Measurements from ENCODE around the gene YEATS4. TPM values are rescaled to one million over a fixed set of nuclear protein-coding genes. Genes with fewer than 3 reads are reported as not detected.

The YEATS4 gene
- total and polyA plus RNA-seq, 9 of the 15 experiments (the other 6 are each of a cell fraction or from before 2014, with no cell fraction given): 25.9 to 92.2 (median 49.2) TPM

- TF ChIP-seq RFX5 (IDR thresholded peaks at IDR 0.05; ENCODE audit: low read depth, low read length): no peak
- TF ChIP-seq RCOR1 (IDR thresholded peaks at IDR 0.05; ENCODE audit: borderline replicate concordance in 1 of 2, low read depth in 2 of 2, low read length in 2 of 2): no peak
These were observed 60.2 kb downstream of the YEATS4 start (continued) for GRCh38 chr12:69419701-69420100.

- ChIA-PET POLR2A (interaction anchor here (2.1 kb wide), 1 partner anchor 11 kb away, joined by 6 read pairs; no protein-coding TSS in a partner anchor), CTCF (ENCODE audit: low intra/inter-chr PET ratio) (no interaction called here)
- H3K79me2 ChIP-seq (ENCODE audit: control insufficient read depth, insufficient read depth, low read length): no peaks in the 10 kb centered on the region
- H3K4me2 ChIP-seq (ENCODE audit: insufficient read depth, low read length): no peak overlapping the region
- no peak for DNase-seq (ENCODE audit: extremely low read depth in 1 of 4, low spot score in 3 of 4)
- H4K20me1 ChIP-seq (replicated peaks; ENCODE audit: control insufficient read depth, insufficient read depth, low read length): no peaks in the 10 kb centered on the region
- no TSS peak for BruUV-seq (replicated peaks)
- WGBS (ENCODE audit: insufficient coverage, low coverage, missing lambda C conversion rate): 51% methylated on average over 3 of the region's 3 CpGs
- no peaks in the 10 kb centered on the region for H3K27me3 ChIP-seq (ENCODE audit: control insufficient read depth in 2 of 2, insufficient read depth in 2 of 2, low read length in 2 of 2)
- H2AFZ ChIP-seq (ENCODE audit: low read depth, low read length): no peak overlapping the region
- H3K9me3 ChIP-seq (replicated peaks; ENCODE audit: control insufficient read depth, insufficient read depth, low read depth, low read length): no peaks in the 10 kb centered on the region
- in situ Hi-C loops (cut with MboI) (no loop called here), intact Hi-C loops (cut with micrococcal nuclease) (no loop called here)
- no peak for FAIRE-seq
- peaks cover 0 to 6% of the 10 kb centered on the region in 2 experiments; a peak in 3 of 5 replicates for H3K4me1 ChIP-seq (replicated peaks in 1 of 2; ENCODE audit: control insufficient read depth in 2 of 2, insufficient read depth in 2 of 2, low read length in 2 of 2)
- H3K9ac ChIP-seq (ENCODE audit: insufficient read depth in 1 of 2, low read depth in 2 of 2, low read length in 2 of 2): no peak overlapping the region
- H3K27ac ChIP-seq (ENCODE audit: extremely low read depth, low read depth, low read length): no peak overlapping the region
- TF ChIP-seq ZNF354B (CRISPR knock-in tag; IDR thresholded peaks at IDR 0.05) (no peak), DIDO1 (tag; IDR thresholded peaks at IDR 0.05; ENCODE audit: low read depth) (no peak), ZFX (CRISPR knock-in tag; IDR thresholded peaks at IDR 0.05) (no peak), ZNF445 (CRISPR knock-in tag; IDR thresholded peaks at IDR 0.05; ENCODE audit: low read depth) (no peak), ZNF143 (CRISPR knock-in tag; IDR thresholded peaks at IDR 0.05) (no peak), SREBF1 (IDR thresholded peaks at IDR 0.05; ENCODE audit: borderline replicate concordance, low read depth, low read length) (no peak), NUFIP1 (IDR thresholded peaks at IDR 0.05; ENCODE audit: partially characterized antibody) (no peak), RNF2 (IDR thresholded peaks at IDR 0.05) (no peak), POLR2B (IDR thresholded peaks at IDR 0.05; ENCODE audit: low read depth, partially characterized antibody) (no peak), MBD2 (IDR thresholded peaks at IDR 0.05; ENCODE audit: borderline replicate concordance, low read depth) (no peak), CCAR2 (IDR thresholded peaks at IDR 0.05; ENCODE audit: low read depth, low read length) (no peak), KLF10 (CRISPR knock-in tag; IDR thresholded peaks at IDR 0.05) (no peak), ZBTB40 (IDR thresholded peaks at IDR 0.05) (no peak), ZBTB40 (CRISPR knock-in tag; IDR thresholded peaks at IDR 0.05) (no peak)
- no peak overlapping the region for H3K4me3 ChIP-seq
- ATAC-seq: no peak
- no peaks in the 10 kb centered on the region for H3K9me1 ChIP-seq (ENCODE audit: control insufficient read depth, insufficient read depth, low read length)
- no peaks in the 10 kb centered on the region for H3K36me3 ChIP-seq (ENCODE audit: control insufficient read depth, insufficient read depth, low read length)
These were observed 62.0 kb downstream of the YEATS4 start for GRCh38 chr12:69421548-69421947.
